HepG2 (cell line): ENCODE measurements around the gene NDRG3. TPM values are rescaled to one million over a fixed set of nuclear protein-coding genes. Genes with fewer than 3 reads are reported as not detected.

Experiments used
- ATAC-seq: fragments of 200-7000 bp; cut with Tn5 transposase; 3 replicates; pipeline ENCODE4 v1.9.1; 2020; ENCODE audit warnings: mild to moderate bottlenecking, moderate library complexity
- BruUV-seq: library from RNA; stranded (reverse); fragments of 400-500 nt; replicated peaks from 2 replicates; lab custom pipeline; 2021; lab: Mats Ljungman, UMichigan
- CTCF ChIA-PET: fragments of 300-600 bp; formaldehyde crosslinking; extraction: SDS; loops from one replicate; lab custom pipeline; 2021; ENCODE audit warnings: low total read pairs, inconsistent platforms, low intra/inter-chr PET ratio; lab: Yijun Ruan, JAX
- POLR2A ChIA-PET: fragments of 350-600 bp; sonication (Branson Sonifier 250); formaldehyde crosslinking; loops from one replicate; lab custom pipeline; 2020; ENCODE audit warnings: antibody characterized with exemption, inconsistent platforms; lab: Yijun Ruan, JAX
- DNase-seq: peaks from one replicate; pipeline ENCODE4 v3.0.0-alpha.2; 2015; ENCODE audit warnings: low spot score
- FAIRE-seq: peaks from 3 replicates; lab custom pipeline; 2011; peaks lifted over from hg19 to GRCh38; lab: Jason Lieb, UNC
- H2AFZ ChIP-seq: one replicate; pipeline ENCODE4 v1.6.1; 2011; ENCODE audit warnings: low read length, inconsistent platforms
- H3K27ac ChIP-seq: fragments of 300-600 bp; 3 replicates; pipeline ENCODE4 v1.8.0; 2011; ENCODE audit warnings: mixed run types, mild to moderate bottlenecking, mixed read lengths, low read length, inconsistent platforms; ENCODE audit not compliant: insufficient read depth; ENCODE audit errors: extremely low read length
- H3K27me3 ChIP-seq, 2 experiments: fragments of 200-600 bp in 1 of 2; 2 replicates in 1 of 2; 3 replicates in 1 of 2; pipeline versions ENCODE4 v1.6.0 to v1.8.0; 2011; ENCODE audit warnings: low read length in 2 of 2, mild to moderate bottlenecking in 2 of 2, moderate library complexity in 2 of 2, inconsistent platforms in 1 of 2; ENCODE audit not compliant: insufficient read depth in 2 of 2, control insufficient read depth in 1 of 2
- H3K36me3 ChIP-seq, 2 experiments: fragments of 200-600 bp in 1 of 2; replicated peaks in 1 of 2; 2 replicates in 1 of 2; 3 replicates in 1 of 2; pipeline versions ENCODE4 v1.5.1 to v1.8.0; 2011; ENCODE audit warnings: low read length in 2 of 2, inconsistent platforms in 1 of 2; ENCODE audit not compliant: insufficient read depth in 2 of 2, control insufficient read depth in 1 of 2
- H3K4me1 ChIP-seq: 2 replicates; pipeline ENCODE4 v1.5.1; 2012; ENCODE audit warnings: low read length, inconsistent platforms; ENCODE audit not compliant: insufficient read depth
- H3K4me2 ChIP-seq: 2 replicates; pipeline ENCODE4 v1.6.0; 2011; ENCODE audit warnings: low read depth, low read length, inconsistent platforms
- H3K4me3 ChIP-seq, 3 experiments: fragments of 200-600 bp in 1 of 3; sonication (generic), shearing (Covaris generic) in 1 of 3; replicated peaks in 1 of 3; 2 replicates each; pipeline ENCODE4 v1.5.1; 2011 to 2016; ENCODE audit warnings: low read length in 3 of 3, inconsistent platforms in 2 of 3, low read depth in 2 of 3, mild to moderate bottlenecking in 2 of 3, control low read depth in 1 of 3, mixed read lengths in 1 of 3; ENCODE audit not compliant: insufficient read depth in 1 of 3
- H3K79me2 ChIP-seq: one replicate; pipeline ENCODE4 v1.6.1; 2011; ENCODE audit warnings: low read length, inconsistent platforms; ENCODE audit not compliant: insufficient read depth
- H3K9ac ChIP-seq: 2 replicates; pipeline ENCODE4 v1.6.0; 2011; ENCODE audit warnings: mild to moderate bottlenecking, low read depth, low read length, inconsistent platforms; ENCODE audit not compliant: insufficient read depth
- H3K9me3 ChIP-seq: 2 replicates; pipeline ENCODE4 v1.5.1; 2012; ENCODE audit warnings: mild to moderate bottlenecking, low read length
- H4K20me1 ChIP-seq: 2 replicates; pipeline ENCODE4 v1.6.0; 2011; ENCODE audit warnings: inconsistent platforms, mild to moderate bottlenecking, low read length, moderate library complexity; ENCODE audit not compliant: insufficient read depth
- AHDC1 ChIP-seq: sonication (generic); formaldehyde crosslinking; IDR thresholded peaks from 2 replicates; pipeline ENCODE4 v1.5.1; 2020; ENCODE audit warnings: mild to moderate bottlenecking, missing genetic modification reagents, borderline replicate concordance
- CENPX ChIP-seq: sonication (generic); formaldehyde crosslinking; IDR thresholded peaks from 2 replicates; pipeline ENCODE4 v1.9.0; 2021; ENCODE audit warnings: mild to moderate bottlenecking, missing genetic modification reagents, moderate library complexity
- DPF2 ChIP-seq: sonication (generic); formaldehyde crosslinking; IDR thresholded peaks from 2 replicates; pipeline ENCODE4 v1.4.0; 2020; ENCODE audit warnings: mild to moderate bottlenecking, low read depth, missing genetic modification reagents, borderline replicate concordance
- GPN1 ChIP-seq: sonication (generic); formaldehyde crosslinking; IDR thresholded peaks from 2 replicates; pipeline ENCODE4 v1.5.1; 2020; ENCODE audit warnings: missing genetic modification reagents, borderline replicate concordance
- HIVEP1 ChIP-seq: sonication (generic); formaldehyde crosslinking; IDR thresholded peaks from 2 replicates; pipeline ENCODE4 v1.4.0; 2020; ENCODE audit warnings: mild to moderate bottlenecking, missing genetic modification reagents
- KLF6 ChIP-seq: IDR thresholded peaks from 2 replicates; pipeline ENCODE4 v1.8.0; 2016; ENCODE audit warnings: missing biosample characterization, missing genetic modification reagents
- KMT2A ChIP-seq: sonication (generic); formaldehyde crosslinking; IDR thresholded peaks from 2 replicates; pipeline ENCODE4 v1.4.0; 2020; ENCODE audit warnings: missing genetic modification reagents
- MAFF ChIP-seq: IDR thresholded peaks from 2 replicates; pipeline ENCODE4 v1.6.1; 2011; ENCODE audit warnings: low read depth, low read length, improper control_type of control experiment
- MAFK ChIP-seq, 2 experiments: IDR thresholded peaks in 1 of 2; conservative IDR thresholded peaks in 1 of 2; 2 replicates each; pipeline ENCODE4 v1.6.1; 2011; ENCODE audit warnings: improper control_type of control experiment in 2 of 2, low read length in 2 of 2
- MED13 ChIP-seq: sonication (generic); formaldehyde crosslinking; IDR thresholded peaks from 2 replicates; pipeline ENCODE4 v1.5.0; 2020; ENCODE audit warnings: missing genetic modification reagents
- MXI1 ChIP-seq: IDR thresholded peaks from 3 replicates; pipeline ENCODE4 v1.6.1; 2012; ENCODE audit warnings: low read depth, low read length, inconsistent platforms, borderline replicate concordance
- NFE2L2 ChIP-seq: fragments of 150-350 bp; IDR thresholded peaks from 2 replicates; pipeline ENCODE4 v1.6.1; 2014; ENCODE audit warnings: low read length
- NFIC ChIP-seq: IDR thresholded peaks from 2 replicates; pipeline ENCODE4 v1.6.1; 2012; ENCODE audit warnings: mild to moderate bottlenecking, low read length, inconsistent platforms
- PBX3 ChIP-seq: sonication (generic); formaldehyde crosslinking; IDR thresholded peaks from 2 replicates; pipeline ENCODE4 v1.8.1; 2023; ENCODE audit warnings: missing genetic modification reagents, inconsistent platforms, borderline replicate concordance
- REXO4 ChIP-seq: sonication (generic); formaldehyde crosslinking; IDR thresholded peaks from 2 replicates; pipeline ENCODE4 v1.8.0; 2022; ENCODE audit warnings: missing genetic modification reagents, mild to moderate bottlenecking, borderline replicate concordance
- SOX5 ChIP-seq: IDR thresholded peaks from 2 replicates; pipeline ENCODE4 v1.6.1; 2016; ENCODE audit warnings: borderline replicate concordance
- ZFX ChIP-seq: sonication (generic); formaldehyde crosslinking; IDR thresholded peaks from 2 replicates; pipeline ENCODE4 v1.4.0; 2020; ENCODE audit warnings: mild to moderate bottlenecking, low read depth, missing genetic modification reagents, moderate library complexity
- ZSCAN29 ChIP-seq: sonication (generic); formaldehyde crosslinking; conservative IDR thresholded peaks from 2 replicates; pipeline ENCODE4 v1.4.0; 2020; ENCODE audit warnings: mild to moderate bottlenecking, missing genetic modification reagents
- WGBS: methylation state at CpG from one replicate; pipeline ENCODE4 v1.1.6; 2017; ENCODE audit warnings: low lambda C conversion rate; 5-methylcytosine and 5-hydroxymethylcytosine counted together
- in situ Hi-C: cut with HindIII; loops from 2 replicates; pipeline ENCODE4 v1.10.0; 2017; ENCODE audit warnings: low pct_unique_long_range_greater_than_20kb; ENCODE audit not compliant: extremely low pct_ligation_motif_present
- intact Hi-C: fragments of 100-400 bp; cut with micrococcal nuclease; formaldehyde crosslinking; loops from one replicate; pipeline ENCODE4 v1.10.0; 2022; ENCODE audit not compliant: unreplicated experiment
- polyA plus RNA-seq, 8 experiments: library from polyadenylated mRNA; depleted of rRNA in 3 of 8; stranded (reverse) in 7 of 8; unstranded in 1 of 8; fragments of >200 nt; fragmentation: Illumina TruSeq in 4 of 8; extraction: Trizol in 4 of 8; gene quantifications; 2 replicates each; pipeline versions ENCODE4 v1.2.1 to v1.2.3, GENCODE V29; 2011 to 2016; ENCODE audit warnings: low read depth in 4 of 8, missing spikeins in 1 of 8, mixed read lengths in 1 of 8; ENCODE audit not compliant: insufficient read depth in 1 of 8
- total RNA-seq, 5 experiments: library from RNA; depleted of rRNA; stranded (reverse); fragments of >200 nt; fragmentation: Illumina TruSeq; extraction: Trizol; gene quantifications; 2 replicates each; pipeline ENCODE4 v1.2.3, GENCODE V29; 2016; ENCODE audit warnings: low read depth in 1 of 5

The NDRG3 gene
- total and polyA plus RNA-seq, 2 of the 13 experiments (the other 11 are each of a cell fraction or from before 2014, with no cell fraction given), result 36.0 to 40.5 TPM

DNA sequence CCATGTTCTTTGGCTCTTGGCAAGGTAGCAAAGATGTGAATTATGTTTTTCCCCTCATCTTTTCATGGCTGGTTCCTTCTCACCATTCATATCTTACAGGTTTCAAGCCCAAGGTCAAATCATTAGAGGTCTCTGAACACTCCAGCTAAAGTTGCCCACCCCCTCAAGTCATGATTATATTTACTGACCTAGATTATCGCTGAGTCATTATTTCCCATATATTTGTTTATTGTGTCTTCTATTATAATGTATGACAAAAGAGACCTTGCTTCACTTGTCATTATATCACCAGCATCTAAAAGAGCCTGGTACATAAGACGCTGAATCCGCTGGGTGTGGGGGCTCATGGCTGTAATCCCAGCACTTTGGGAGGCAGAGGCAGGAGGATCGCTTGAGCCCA is 15.2 kb upstream of the NDRG3 start:
- Histone ChIP-seq H3K4me3 (no peak overlapping the region), H3K4me2 (no peak overlapping the region), H4K20me1 (no peaks in the 10 kb centered on the region), H3K4me1 (peaks cover 24% of the 10 kb centered on the region), H3K27me3 (no peaks in the 10 kb centered on the region), H2AFZ (no peak overlapping the region), H3K36me3 (peaks cover 7 to 24% of the 10 kb centered on the region in 2 experiments), H3K27ac (peak overlapping the region; percentile 24), H3K9ac (no peak overlapping the region), H3K79me2 (no peaks in the 10 kb centered on the region), H3K9me3 (no peaks in the 10 kb centered on the region)
- POLR2A ChIA-PET, result interaction anchor here (0.6 to 1.9 kb wide), 3 partner anchors 13 to 807 kb away, joined by 3 to 6 read pairs (median 3); partner anchors contain the start of genes DSN1 and SCAND1
- ATAC-seq (no peak; the same call in 2 of the 3 replicates), FAIRE-seq (no peak), DNase-seq (no peak)
- in situ Hi-C loops, result no loop called here
- 95% methylated on average over 4 of the region's 4 CpGs for WGBS
- intact Hi-C loops, result no loop called here
- BruUV-seq, result no TSS peak
- CTCF ChIA-PET, result no interaction called here
- TF ChIP-seq NFIC (no peak), SOX5 (CRISPR knock-in tag) (no peak), REXO4 (CRISPR knock-in tag) (no peak), CENPX (CRISPR knock-in tag) (no peak), MAFF (peak; percentile 88), MAFK (conservative IDR thresholded peaks at IDR 0.05 in 1 of 2, IDR thresholded peaks at IDR 0.05 in 1 of 2; ENCODE audit: low read length in 2 of 2) (peak; percentile 94 to 96), ZFX (CRISPR knock-in tag) (0 out of 2 replicates have a peak, but pooled peaks have one; percentile 1), NFE2L2 (peak; percentile 96), KMT2A (CRISPR knock-in tag) (no peak), AHDC1 (CRISPR knock-in tag) (no peak), GPN1 (CRISPR knock-in tag) (no peak), MED13 (CRISPR knock-in tag) (no peak), HIVEP1 (CRISPR knock-in tag) (no peak), DPF2 (no peak), ZSCAN29 (no peak), KLF6 (0 out of 2 replicates have a peak, but pooled peaks have one; percentile 4), MXI1 (no peak), PBX3 (CRISPR knock-in tag) (no peak)
